ENCODE measurements around the gene FRMD8.
"Not testable (repeated sequence)": the region's sequence is repeated elsewhere in the genome, so short reads cannot be mapped to it uniquely, and the experiment has no call there.

Gene FRMD8

GRCh38 chr11:65394125-65394536, 7.7 kb downstream of the FRMD8 start:
- DNase-seq, result no peak

GRCh38 chr11:65395961-65396530, 9.6 kb downstream of the FRMD8 start:
- DNase-seq, result no peak

- DNase-seq, result no peak
Measured at GRCh38 chr11:65396769-65397745, 10.6 kb downstream of the FRMD8 start.

GRCh38 chr11:65398362-65398910, 12.0 kb downstream of the FRMD8 start:
- no peak for DNase-seq

- no peak for DNase-seq
Measured at GRCh38 chr11:65399249-65399648, 12.8 kb downstream of the FRMD8 start.

- DNase-seq, result no peak
Measured at GRCh38 chr11:65399845-65400244, 13.4 kb downstream of the FRMD8 start.

GRCh38 chr11:65400307-65401072, 14.1 kb downstream of the FRMD8 start:
- no peak for DNase-seq

GRCh38 chr11:65401073-65401802, 14.8 kb downstream of the FRMD8 start:
- no peak for DNase-seq

GRCh38 chr11:65401803-65402248, 15.4 kb downstream of the FRMD8 start:
- no peak for DNase-seq

- no peak for DNase-seq
Measured at GRCh38 chr11:65402790-65403189, 16.4 kb downstream of the FRMD8 start.

- DNase-seq, result no peak
Measured at GRCh38 chr11:65403607-65404121, 17.2 kb downstream of the FRMD8 start.

- DNase-seq, result no peak
Measured at GRCh38 chr11:65404210-65404609, 17.8 kb downstream of the FRMD8 start.

GRCh38 chr11:65404638-65405339, 18.4 kb downstream of the FRMD8 start:
- DNase-seq, result no peak

- no peak for DNase-seq
Measured at GRCh38 chr11:65410936-65411680, 24.7 kb downstream of the FRMD8 start.

GRCh38 chr11:65411681-65412070, 25.2 kb downstream of the FRMD8 start:
- no peak for DNase-seq

GRCh38 chr11:65412271-65413076, 26.0 kb downstream of the FRMD8 start:
- no peak for DNase-seq

- DNase-seq, result not testable (repeated sequence)
Measured at GRCh38 chr11:65413077-65413664, 26.7 kb downstream of the FRMD8 start.

- no peak for DNase-seq
Measured at GRCh38 chr11:65414776-65415498, 28.5 kb downstream of the FRMD8 start.

All from NCI-H1694 treated with DMSO at 0.1 percent for 48 hours (cell line).